ENCODE measurements around the gene SAG.
"Not testable (repeated sequence)": the region's sequence is repeated elsewhere in the genome, so short reads cannot be mapped to it uniquely, and the experiment has no call there.

The SAG gene

GRCh38 chr2:233326500-233326899 is 18.9 kb downstream of the SAG start:
- no peak for DNase-seq (ENCODE audit: low read depth)
- no peak for TF ChIP-seq CTCF (IDR thresholded peaks at IDR 0.05; ENCODE audit: control insufficient read depth, extremely low read depth, insufficient read depth)
- no peak overlapping the region for H3K4me3 ChIP-seq (ENCODE audit: low read depth, low read length)

- no peak for DNase-seq (ENCODE audit: low read depth)
- no peak overlapping the region for H3K4me3 ChIP-seq (ENCODE audit: low read depth, low read length)
- no peak for TF ChIP-seq CTCF (IDR thresholded peaks at IDR 0.05; ENCODE audit: control insufficient read depth, extremely low read depth, insufficient read depth)
These were observed 21.3 kb downstream of the SAG start for GRCh38 chr2:233328922-233329321.

- TF ChIP-seq CTCF (IDR thresholded peaks at IDR 0.05; ENCODE audit: control insufficient read depth, extremely low read depth, insufficient read depth) = no peak
- no peak for DNase-seq (ENCODE audit: low read depth)
- H3K4me3 ChIP-seq (ENCODE audit: low read depth, low read length) = no peak overlapping the region
These were observed 22.0 kb downstream of the SAG start for GRCh38 chr2:233329489-233330135.

GRCh38 chr2:233331536-233331935 is 23.9 kb downstream of the SAG start:
- no peak overlapping the region for H3K4me3 ChIP-seq (ENCODE audit: low read depth, low read length)
- DNase-seq (ENCODE audit: low read depth) = no peak
- TF ChIP-seq CTCF (IDR thresholded peaks at IDR 0.05; ENCODE audit: control insufficient read depth, extremely low read depth, insufficient read depth) = no peak

- TF ChIP-seq CTCF (IDR thresholded peaks at IDR 0.05; ENCODE audit: control insufficient read depth, extremely low read depth, insufficient read depth) = no peak
- DNase-seq (ENCODE audit: low read depth) = no peak
- no peak overlapping the region for H3K4me3 ChIP-seq (ENCODE audit: low read depth, low read length)
These were observed 24.5 kb downstream of the SAG start for GRCh38 chr2:233332125-233332524.

GRCh38 chr2:233334915-233335314 is 27.3 kb downstream of the SAG start:
- no peak for DNase-seq (ENCODE audit: low read depth)
- TF ChIP-seq CTCF (IDR thresholded peaks at IDR 0.05; ENCODE audit: control insufficient read depth, extremely low read depth, insufficient read depth) = no peak
- no peak overlapping the region for H3K4me3 ChIP-seq (ENCODE audit: low read depth, low read length)

GRCh38 chr2:233336091-233336490 is 28.5 kb downstream of the SAG start:
- H3K4me3 ChIP-seq (ENCODE audit: low read depth, low read length) = not testable (repeated sequence)

More at GRCh38 chr2:233336091-233336490, 28.5 kb downstream of the SAG start:
- DNase-seq (ENCODE audit: low read depth) = not testable (repeated sequence)
